Right ventricle myocardium inferior (tissue), 1 donor: ENCODE results near the gene DCPS. TPM values are rescaled to one million over a fixed set of nuclear protein-coding genes. Genes with fewer than 3 reads are reported as not detected.
A peak's percentile ranks its signal among the peaks of the same experiment; 100 is the strongest.
"Not testable (repeated sequence)": the region's sequence is repeated elsewhere in the genome, so short reads cannot be mapped to it uniquely, and the experiment has no call there.

ENCODE experiments used
- ATAC-seq: fragments of 200-7000 bp; cut with Tn5 transposase; one replicate; pipeline ENCODE4 v1.9.1; 2020; ENCODE audit warnings: mild to moderate bottlenecking, moderate library complexity
- DNase-seq: peaks from one replicate; pipeline ENCODE4 v3.0.0; 2021; ENCODE audit errors: missing footprints
- intact Hi-C: fragments of 100-400 bp; cut with DNase I; formaldehyde crosslinking; loops from one replicate; pipeline ENCODE4 v1.11.0; 2022
- total RNA-seq: library from RNA; stranded (reverse); fragmentation: NEBNext Ultra II Directional; extraction: Animal tissue kit (Norgen Biotek cat#: 25700); gene quantifications from one replicate; pipeline ENCODE4 v1.2.1, GENCODE V29; 2021
- donor health status: DM: no; HTN: yes; CAD: no; lungs with severe emphysema.

Gene DCPS
- total RNA-seq, 1 donor from 2014 or later = 10.8 TPM

GRCh38 chr11:126352163-126352562 lies 48.3 kb downstream of the DCPS start:
- ATAC-seq = no peak
- no peak for DNase-seq
- intact Hi-C loops = no loop called here

DNA sequence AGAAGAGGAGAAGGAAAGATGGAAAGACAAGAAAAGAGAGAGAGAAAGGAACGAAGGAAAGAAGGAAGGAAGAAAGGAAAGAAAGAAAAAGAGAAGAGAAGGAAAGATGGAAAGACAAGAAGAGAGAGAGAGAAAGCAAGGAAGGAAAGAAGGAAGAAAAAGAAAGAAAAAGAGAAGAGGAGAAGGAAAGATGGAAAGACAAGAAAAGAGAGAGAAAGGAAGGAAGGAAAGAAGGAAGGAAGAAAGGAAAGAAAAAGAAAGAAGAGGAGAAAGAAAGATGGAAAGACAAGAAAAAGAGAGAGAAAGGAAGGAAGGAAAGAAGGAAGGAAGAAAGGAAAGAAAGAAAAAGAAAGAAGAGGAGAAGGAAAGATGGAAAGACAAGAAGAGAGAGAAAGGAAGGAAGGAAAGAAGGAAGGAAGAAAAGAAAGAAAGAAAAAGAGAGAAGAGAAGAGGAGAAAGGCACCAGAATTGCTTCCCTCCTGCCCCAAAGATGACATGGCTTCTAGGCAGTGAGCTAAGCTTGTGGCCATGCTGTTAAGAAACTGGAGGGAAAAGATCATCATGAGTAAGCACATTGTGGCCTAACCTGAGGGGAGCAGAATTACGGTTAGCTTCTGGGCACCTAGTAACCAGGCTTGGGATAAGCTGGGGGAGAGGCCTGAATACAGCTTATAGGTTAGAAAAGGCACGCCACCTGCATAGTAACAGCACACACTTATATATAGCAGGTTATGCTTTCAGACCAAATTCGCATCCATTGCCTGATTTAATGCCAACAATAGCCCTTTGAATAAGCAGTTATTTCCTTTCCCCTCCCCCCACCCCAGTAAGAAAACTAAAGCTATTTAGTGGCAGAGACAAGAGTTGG lies 49.3 kb downstream of the DCPS start:
- no peak for DNase-seq

GRCh38 chr11:126354631-126355323 lies 50.9 kb downstream of the DCPS start:
- intact Hi-C loops = loop anchor here (5.0 kb wide), 3 partner anchors 37 to 63 kb away; no protein-coding TSS in a partner anchor
- ATAC-seq = no peak
- no peak for DNase-seq

More for the DNA sequence above, 49.3 kb downstream of the DCPS start:
- intact Hi-C loops = no loop called here
- no peak for ATAC-seq

GRCh38 chr11:126355324-126355925 lies 51.6 kb downstream of the DCPS start, which contains the start of gene ST3GAL4:
Gene ST3GAL4, plus strand, starts transcription at chr11:126355686. Its CDS starts 50,470 bp downstream, at chr11:126406156.
- peak; percentile 94 for DNase-seq
- intact Hi-C loops = loop anchor here (5.0 kb wide), 3 partner anchors 37 to 62 kb away; no protein-coding TSS in a partner anchor
- peak; percentile 81 for ATAC-seq

- no peak for DNase-seq
- ATAC-seq = peak; percentile 14
- intact Hi-C loops = loop anchor here (5.0 kb wide), 3 partner anchors 36 to 61 kb away; no protein-coding TSS in a partner anchor
These were observed 52.4 kb downstream of the DCPS start for GRCh38 chr11:126355926-126356897.

DNA sequence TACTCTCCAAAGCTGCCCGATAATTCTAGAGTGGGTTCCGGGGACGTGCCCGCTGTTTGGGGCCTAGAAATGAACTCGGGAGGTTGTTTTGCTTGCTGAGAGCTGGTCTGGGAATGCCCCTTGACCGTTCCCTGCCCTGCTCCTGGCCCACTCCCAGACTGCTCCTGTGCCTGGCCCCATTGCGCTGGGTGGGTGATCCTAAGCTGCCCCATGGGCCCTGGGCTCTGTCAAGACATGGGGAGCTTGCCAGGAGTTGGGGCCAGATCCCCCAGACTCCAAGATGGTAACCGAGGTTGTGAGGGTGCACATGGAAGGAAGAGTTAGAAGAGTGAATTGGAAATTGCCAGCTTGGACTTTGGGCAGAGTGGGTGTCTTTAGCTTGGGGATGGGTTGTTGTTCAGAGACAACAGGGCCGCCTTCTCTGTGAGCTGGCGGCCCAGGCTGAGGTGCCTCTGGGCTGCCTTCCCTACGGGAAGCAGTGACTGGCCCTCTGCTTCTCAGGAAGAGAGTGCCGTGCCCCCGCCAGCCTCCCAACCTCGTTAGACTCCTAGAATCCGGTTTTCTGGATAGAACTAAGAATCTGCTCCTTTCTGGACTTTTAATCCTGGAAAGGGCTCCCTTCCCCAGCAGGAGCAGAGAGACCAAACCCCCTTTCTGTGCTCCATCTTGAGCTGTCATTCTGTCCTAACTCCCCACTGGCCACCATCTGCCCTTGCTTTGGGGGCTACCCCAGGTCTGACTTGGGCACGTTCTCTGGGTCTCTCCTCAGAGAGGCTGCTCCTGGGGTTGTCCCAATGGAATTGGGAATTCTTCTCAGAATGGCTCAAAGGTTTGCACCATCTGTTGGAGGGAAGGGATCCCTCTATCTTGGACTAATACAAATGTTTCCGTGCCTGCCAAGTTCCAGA lies 53.4 kb downstream of the DCPS start:
- DNase-seq (no peak), ATAC-seq (no peak)
- intact Hi-C loops = loop anchor here (5.0 kb wide), 3 partner anchors 35 to 60 kb away; no protein-coding TSS in a partner anchor

GRCh38 chr11:126357969-126358762 lies 54.3 kb downstream of the DCPS start:
- no peak for DNase-seq
- no peak for ATAC-seq
- intact Hi-C loops = loop anchor here (5.0 kb wide), 3 partner anchors 34 to 59 kb away; no protein-coding TSS in a partner anchor

DNA sequence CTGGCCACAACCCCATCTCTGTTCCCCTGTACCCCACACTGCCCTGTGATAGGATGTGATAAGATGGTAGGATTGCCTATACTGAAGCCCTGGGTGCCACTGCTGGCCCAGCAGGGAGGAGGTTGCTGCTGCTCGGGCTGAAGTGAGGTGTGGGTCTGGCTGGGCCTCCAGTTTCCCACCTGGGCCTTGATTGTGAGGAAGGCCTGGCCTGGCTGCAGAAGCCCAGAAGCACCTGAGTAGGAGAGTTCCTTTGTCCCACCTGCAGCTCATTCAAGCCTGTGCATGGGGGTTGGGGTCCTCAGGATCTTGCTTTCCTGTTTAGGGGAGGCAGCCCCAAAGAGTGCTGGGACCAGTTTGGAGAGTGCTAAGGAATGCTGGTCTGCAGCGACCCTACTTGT lies 54.9 kb downstream of the DCPS start:
- DNase-seq (no peak), ATAC-seq (no peak)
- intact Hi-C loops = loop anchor here (5.0 kb wide), 3 partner anchors 34 to 59 kb away; no protein-coding TSS in a partner anchor

DNA sequence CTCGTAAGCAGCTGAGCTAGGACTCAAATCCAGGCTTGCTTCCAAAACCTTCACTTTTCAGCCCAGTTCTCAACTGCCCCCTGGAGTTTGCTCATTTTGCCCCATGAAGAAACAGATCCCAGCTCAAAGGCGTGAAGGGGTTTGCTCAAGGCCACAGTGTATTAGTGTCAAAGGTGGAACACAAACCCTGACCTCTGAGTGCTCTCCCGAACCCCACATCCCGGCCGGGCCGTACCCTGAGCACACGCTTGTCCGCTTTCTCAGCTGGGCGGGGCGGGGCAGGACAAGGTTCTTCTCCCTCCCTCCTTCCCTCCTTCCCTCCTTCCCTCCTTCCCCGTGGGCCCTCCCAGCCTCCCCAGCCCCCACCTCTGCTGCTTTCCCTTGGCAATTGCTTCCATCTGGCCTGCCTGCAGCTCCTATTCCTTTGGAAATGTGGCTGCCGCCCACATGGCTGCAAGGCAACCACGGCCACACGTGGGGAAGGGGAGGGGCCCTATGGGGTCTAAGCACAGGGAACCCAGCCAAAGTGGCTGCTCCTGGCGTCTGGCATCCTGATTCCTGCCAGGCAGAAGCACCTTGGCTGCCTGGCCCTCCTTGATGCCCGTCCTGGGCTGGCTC lies 55.7 kb downstream of the DCPS start:
- DNase-seq (peak; percentile 85), ATAC-seq (peak; percentile 56)
- intact Hi-C loops = loop anchor here (5.0 kb wide), 3 partner anchors 33 to 58 kb away; no protein-coding TSS in a partner anchor

GRCh38 chr11:126360049-126360446 lies 56.2 kb downstream of the DCPS start:
- no peak for DNase-seq
- intact Hi-C loops = no loop called here
- ATAC-seq = no peak

GRCh38 chr11:126361400-126361799 lies 57.5 kb downstream of the DCPS start:
- intact Hi-C loops = no loop called here
- no peak for ATAC-seq
- DNase-seq = no peak

DNA sequence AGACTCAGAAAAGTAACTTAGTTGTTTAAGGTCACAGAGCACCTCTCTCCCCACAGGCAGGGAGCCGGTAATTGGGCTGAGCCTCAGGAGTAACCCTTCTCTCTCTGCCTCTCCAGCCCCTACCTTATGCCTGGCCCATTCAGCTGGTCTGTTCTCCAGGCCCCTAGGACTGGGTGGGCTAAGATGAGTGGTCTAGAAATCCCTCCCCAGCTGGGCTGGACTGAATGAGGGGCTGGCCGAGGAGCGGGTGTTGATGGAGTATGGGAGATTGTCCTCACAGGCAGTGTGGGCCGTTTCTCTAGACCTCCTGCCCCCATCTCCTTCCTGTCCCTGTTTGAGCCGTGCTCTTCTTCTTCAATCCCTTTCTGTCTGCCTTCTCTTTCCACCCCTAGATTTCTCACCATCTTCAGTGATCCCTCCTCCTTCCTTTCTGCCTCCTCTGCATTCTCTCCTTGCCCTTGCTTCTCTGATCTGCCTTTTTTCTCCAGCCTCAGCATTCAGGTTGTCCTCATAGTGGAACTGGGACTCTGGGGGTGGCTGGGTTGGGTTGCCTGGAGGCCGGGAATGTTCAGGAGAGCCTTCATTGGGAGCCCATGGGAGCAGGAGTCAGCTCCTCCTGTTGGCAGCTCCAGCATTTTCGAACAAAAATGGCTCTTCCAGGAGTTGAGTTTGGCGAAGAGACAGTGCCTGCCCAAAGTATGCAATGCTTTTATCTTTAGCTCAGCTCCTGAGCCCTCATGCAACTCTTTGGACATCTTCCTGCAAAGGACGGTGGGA lies 59.2 kb downstream of the DCPS start:
- DNase-seq (no peak), ATAC-seq (no peak)
- intact Hi-C loops = no loop called here

DNA sequence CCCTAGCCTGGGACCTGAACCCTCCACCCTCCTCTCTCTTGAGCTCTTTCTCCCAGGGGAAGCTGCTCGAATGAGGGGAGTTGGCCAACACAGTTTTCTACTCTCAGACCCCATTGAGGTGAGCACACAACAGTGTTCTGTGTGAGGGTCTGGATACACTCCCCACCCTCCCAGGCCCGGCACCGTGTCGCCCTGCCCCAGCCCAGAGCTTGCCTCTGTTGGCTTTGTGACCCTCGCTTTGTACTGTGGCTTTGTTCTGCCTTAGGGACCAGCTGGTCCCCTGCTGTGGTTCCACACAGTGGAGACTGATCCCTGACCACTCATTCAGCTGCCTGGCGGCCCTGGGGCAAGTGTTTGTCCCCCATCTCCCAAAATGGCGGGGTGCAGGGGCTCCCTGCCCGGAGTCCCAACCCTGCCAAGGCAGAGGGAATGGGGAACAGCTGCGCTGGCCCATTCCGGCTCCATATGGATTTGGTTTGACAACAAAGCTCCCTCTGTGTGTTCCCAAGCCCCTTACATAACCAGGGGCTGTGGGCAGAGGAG lies 59.9 kb downstream of the DCPS start:
- peak; percentile 77 for DNase-seq
- intact Hi-C loops = no loop called here
- no peak for ATAC-seq

DNA sequence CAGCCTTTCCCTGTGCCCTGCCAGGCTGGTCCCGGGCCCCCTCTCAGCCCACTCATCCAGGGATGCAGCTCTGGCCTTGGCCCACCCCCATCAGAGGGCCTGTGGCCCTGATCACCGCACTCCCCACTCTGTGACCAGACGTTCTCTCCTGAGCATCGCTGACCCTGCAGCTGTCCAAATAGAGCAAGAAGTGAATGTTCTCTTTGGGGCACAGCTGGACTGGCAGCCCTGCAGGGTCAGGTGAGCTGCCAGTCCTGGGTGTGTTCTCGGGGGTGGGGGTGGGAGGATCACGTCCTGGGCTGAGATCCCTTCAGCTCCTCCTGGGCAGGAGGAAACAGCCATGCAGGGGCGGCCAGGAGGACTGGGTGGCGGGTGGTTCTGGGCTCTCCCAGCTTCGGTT lies 60.9 kb downstream of the DCPS start:
- DNase-seq, ATAC-seq, intact Hi-C loops: not testable (repeated sequence)

GRCh38 chr11:126365508-126365907 lies 61.6 kb downstream of the DCPS start:
- ATAC-seq, DNase-seq, intact Hi-C loops: not testable (repeated sequence)
